Transverse colon (tissue), 4 donors: ENCODE results near the gene ELOVL1. TPM values are rescaled to one million over a fixed set of nuclear protein-coding genes. Genes with fewer than 3 reads are reported as not detected.

ENCODE experiments used
- DNase-seq: peaks from one replicate; pipeline ENCODE4 v3.0.0-alpha.2; 2019
- H3K27ac ChIP-seq, 4 donors: fragments of 200-600 bp; sonication (generic); 2 replicates each; pipeline ENCODE4 v1.5.1; 2016 to 2018; ENCODE audit warnings: inconsistent platforms in 4 of 4
- H3K27me3 ChIP-seq: fragments of 200-600 bp; sonication (generic); 2 replicates; pipeline ENCODE4 v1.5.1; 2017; ENCODE audit warnings: inconsistent platforms
- H3K36me3 ChIP-seq, 4 donors: fragments of 200-600 bp; sonication (generic); 2 replicates each; pipeline ENCODE4 v1.5.1; 2017 to 2019; ENCODE audit warnings: inconsistent platforms in 4 of 4
- H3K4me1 ChIP-seq, 4 donors: fragments of 200-600 bp; sonication (generic); 2 replicates each; pipeline ENCODE4 v1.5.1; 2017 to 2020; ENCODE audit warnings: inconsistent platforms in 4 of 4
- H3K4me3 ChIP-seq, 4 donors: fragments of 200-600 bp; sonication (generic); 1 replicate in 1 of 4; 2 replicates in 3 of 4; pipeline versions ENCODE4 v1.5.1 to v1.6.1; 2017 to 2019; ENCODE audit warnings: inconsistent platforms in 4 of 4
- H3K9me3 ChIP-seq, 2 donors: fragments of 200-600 bp; sonication (generic); 2 replicates each; pipeline ENCODE4 v1.5.1; 2017 to 2019; ENCODE audit warnings: inconsistent platforms in 2 of 2
- CTCF ChIP-seq, 5 experiments: fragments of 200-600 bp in 3 of 5; fragments of 450-650 bp in 2 of 5; sonication (generic) in 3 of 5; IDR thresholded peaks; 1 replicate in 2 of 5; 2 replicates in 3 of 5; pipeline ENCODE4 v1.5.1; 2016 to 2017; ENCODE audit warnings: antibody characterized with exemption in 5 of 5, inconsistent platforms in 3 of 5, mild to moderate bottlenecking in 2 of 5, moderate library complexity in 1 of 5
- EP300 ChIP-seq: sonication (generic); formaldehyde crosslinking; IDR thresholded peaks from one replicate; pipeline ENCODE4 v1.6.1; 2017; ENCODE audit warnings: antibody characterized with exemption, low read depth
- POLR2A ChIP-seq: fragments of 450-650 bp; IDR thresholded peaks from one replicate; pipeline ENCODE4 v1.6.1; 2016; ENCODE audit warnings: antibody characterized with exemption, mild to moderate bottlenecking, moderate library complexity
- POLR2AphosphoS5 ChIP-seq, 3 donors: sonication (generic); formaldehyde crosslinking; IDR thresholded peaks; one replicate each; pipeline ENCODE4 v1.6.1; 2016; ENCODE audit warnings: antibody characterized with exemption in 3 of 3
- WGBS, 2 donors: methylation state at CpG; one replicate each; pipeline ENCODE4 v1.1.5; 2018; ENCODE audit warnings: low coverage in 1 of 2; 5-methylcytosine and 5-hydroxymethylcytosine counted together
- in situ Hi-C, 4 donors: fragments of 200-750 bp; cut with MboI; loops; one replicate each; pipeline versions ENCODE4 v1.15.0 to v1.15.1; 2017; ENCODE audit warnings: low sequenced_read_pairs in 3 of 4, low pct_ligation_motif_present in 1 of 4, low pct_unique_long_range_greater_than_20kb in 1 of 4
- intact Hi-C: fragments of 100-400 bp; cut with DNase I; formaldehyde crosslinking; loops from one replicate; pipeline ENCODE4 v1.15.1; 2023; ENCODE audit warnings: low total_unique reads
- total RNA-seq, 4 donors: library from RNA; depleted of rRNA; stranded (reverse); fragments of >200 nt; gene quantifications; one replicate each; pipeline ENCODE4 v1.1.0, GENCODE V29; 2016

The ELOVL1 gene
- total RNA-seq, 4 donors from 2014 or later = 58.4 to 114 (median 99.5) TPM

GRCh38 chr1:43317817-43318471, 49.9 kb downstream of the ELOVL1 start:
- intact Hi-C loops = no loop called here
- TF ChIP-seq EP300 (no peak), CTCF (IDR thresholded peaks at IDR 0.05) (no peak), POLR2AphosphoS5 (IDR thresholded peaks at IDR 0.05) (no peak), POLR2A (no peak)
- Histone ChIP-seq H3K4me1 (peaks cover 0 to 13% (median 7%) of the 10 kb centered on the region in 4 donors), H3K27ac (no peak overlapping the region), H3K9me3 (no peaks in the 10 kb centered on the region), H3K36me3 (no peaks in the 10 kb centered on the region), H3K4me3 (no peak overlapping the region), H3K27me3 (no peaks in the 10 kb centered on the region)
- 90% methylated on average over 15 of the region's 15 CpGs; no CpG with 5 or more reads in 1 of the 2 donors for WGBS, 2 donors
- in situ Hi-C loops = no loop called here
- no peak for DNase-seq

- Histone ChIP-seq H3K36me3 (no peaks in the 10 kb centered on the region), H3K9me3 (no peaks in the 10 kb centered on the region), H3K27me3 (no peaks in the 10 kb centered on the region), H3K4me1 (peaks cover 0 to 13% (median 7%) of the 10 kb centered on the region in 4 donors), H3K4me3 (no peak overlapping the region), H3K27ac (no peak overlapping the region)
- in situ Hi-C loops (no loop called here), intact Hi-C loops (no loop called here)
- 84 to 100% methylated on average over 2 to 16 of the region's 16 CpGs for WGBS, 2 donors
- TF ChIP-seq POLR2AphosphoS5 (IDR thresholded peaks at IDR 0.05) (no peak), EP300 (no peak), CTCF (IDR thresholded peaks at IDR 0.05) (no peak), POLR2A (no peak)
- DNase-seq = no peak
Measured at GRCh38 chr1:43316738-43317520, 50.9 kb downstream of the ELOVL1 start.

GRCh38 chr1:43315963-43316737, 51.7 kb downstream of the ELOVL1 start:
- in situ Hi-C loops (no loop called here), intact Hi-C loops (no loop called here)
- no peak overlapping the region for H3K4me3 ChIP-seq
- 76 to 87% methylated on average over 3 to 10 of the region's 10 CpGs for WGBS, 2 donors
- no peak for DNase-seq
- no peaks in the 10 kb centered on the region for H3K9me3 ChIP-seq
- TF ChIP-seq CTCF (IDR thresholded peaks at IDR 0.05) = no peak
- TF ChIP-seq EP300 = no peak
- no peak for TF ChIP-seq POLR2AphosphoS5 (IDR thresholded peaks at IDR 0.05)
- no peak for TF ChIP-seq POLR2A
- peaks cover 0 to 13% (median 7%) of the 10 kb centered on the region in 4 donors for H3K4me1 ChIP-seq
- no peak overlapping the region for H3K27ac ChIP-seq
- H3K27me3 ChIP-seq = no peaks in the 10 kb centered on the region
- no peaks in the 10 kb centered on the region for H3K36me3 ChIP-seq

- no peaks in the 10 kb centered on the region for H3K27me3 ChIP-seq
- in situ Hi-C loops = no loop called here
- 90 to 100% methylated on average over 1 to 3 of the region's 3 CpGs for WGBS, 2 donors
Measured at GRCh38 chr1:43315481-43315880, 52.3 kb downstream of the ELOVL1 start.

More at GRCh38 chr1:43315481-43315880, 52.3 kb downstream of the ELOVL1 start:
- no peak overlapping the region for H3K27ac ChIP-seq
- no peaks in the 10 kb centered on the region for H3K9me3 ChIP-seq
- peaks cover 0 to 13% (median 7%) of the 10 kb centered on the region in 4 donors for H3K4me1 ChIP-seq
- H3K36me3 ChIP-seq = no peaks in the 10 kb centered on the region
- DNase-seq = no peak
- no peak overlapping the region for H3K4me3 ChIP-seq
- intact Hi-C loops = no loop called here
- TF ChIP-seq POLR2AphosphoS5 (IDR thresholded peaks at IDR 0.05) (no peak), EP300 (no peak), CTCF (IDR thresholded peaks at IDR 0.05) (no peak), POLR2A (no peak)
